Measurements from ENCODE around the gene ATRX.

ATRX gene

DNA sequence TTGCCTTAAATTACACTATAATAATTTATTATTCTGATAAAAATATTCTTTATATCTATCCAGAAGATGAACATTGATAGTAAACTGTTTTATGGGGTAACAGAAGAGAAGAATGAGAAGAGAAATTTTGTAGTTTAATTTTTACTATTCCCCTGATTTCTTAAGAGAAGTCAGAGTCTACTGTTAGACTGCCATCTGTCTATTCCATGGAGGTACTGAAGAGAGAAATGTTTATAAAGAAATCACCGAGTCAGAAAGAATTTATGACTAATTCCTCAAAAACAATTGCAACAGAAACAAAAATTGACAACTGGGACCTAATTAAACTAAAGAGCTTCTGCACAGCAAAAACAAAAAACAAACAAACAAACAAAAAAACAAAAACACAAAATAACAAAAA, 188.9 kb downstream of the ATRX start:
- CTCF ChIA-PET, result no interaction called here
- no peak for DNase-seq (ENCODE audit: extremely low spot score)
- TF ChIP-seq, protein P1, sequence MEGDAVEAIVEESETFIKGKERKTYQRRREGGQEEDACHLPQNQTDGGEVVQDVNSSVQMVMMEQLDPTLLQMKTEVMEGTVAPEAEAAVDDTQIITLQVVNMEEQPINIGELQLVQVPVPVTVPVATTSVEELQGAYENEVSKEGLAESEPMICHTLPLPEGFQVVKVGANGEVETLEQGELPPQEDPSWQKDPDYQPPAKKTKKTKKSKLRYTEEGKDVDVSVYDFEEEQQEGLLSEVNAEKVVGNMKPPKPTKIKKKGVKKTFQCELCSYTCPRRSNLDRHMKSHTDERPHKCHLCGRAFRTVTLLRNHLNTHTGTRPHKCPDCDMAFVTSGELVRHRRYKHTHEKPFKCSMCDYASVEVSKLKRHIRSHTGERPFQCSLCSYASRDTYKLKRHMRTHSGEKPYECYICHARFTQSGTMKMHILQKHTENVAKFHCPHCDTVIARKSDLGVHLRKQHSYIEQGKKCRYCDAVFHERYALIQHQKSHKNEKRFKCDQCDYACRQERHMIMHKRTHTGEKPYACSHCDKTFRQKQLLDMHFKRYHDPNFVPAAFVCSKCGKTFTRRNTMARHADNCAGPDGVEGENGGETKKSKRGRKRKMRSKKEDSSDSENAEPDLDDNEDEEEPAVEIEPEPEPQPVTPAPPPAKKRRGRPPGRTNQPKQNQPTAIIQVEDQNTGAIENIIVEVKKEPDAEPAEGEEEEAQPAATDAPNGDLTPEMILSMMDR (IDR thresholded peaks at IDR 0.05; ENCODE audit: control extremely low read depth, extremely low read depth, low read depth, missing control alignments), result no peak
- POLR2A ChIA-PET, result no interaction called here

DNA sequence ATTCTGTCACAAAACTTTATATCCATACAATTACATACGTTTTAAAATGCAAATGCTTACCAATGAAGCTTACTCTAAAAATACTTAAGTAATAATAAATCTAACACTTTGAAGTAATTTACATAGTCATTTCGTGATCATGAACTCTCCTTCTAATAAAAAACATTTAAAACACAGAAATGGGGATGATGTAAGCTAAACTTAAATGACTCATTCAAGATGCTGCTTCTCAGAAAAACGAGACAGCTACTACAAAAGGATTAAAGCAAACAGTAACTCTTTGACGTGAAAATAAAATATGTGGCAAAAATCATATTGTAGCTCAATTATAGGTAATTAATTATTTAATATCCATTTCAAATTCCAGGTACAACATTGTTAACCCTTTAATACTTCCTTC, 190.2 kb downstream of the ATRX start:
- POLR2A ChIA-PET, result no interaction called here
- CTCF ChIA-PET, result no interaction called here
- no peak for DNase-seq (ENCODE audit: extremely low spot score)
- TF ChIP-seq, protein P1 (IDR thresholded peaks at IDR 0.05; ENCODE audit: control extremely low read depth, extremely low read depth, low read depth, missing control alignments), result no peak

DNA sequence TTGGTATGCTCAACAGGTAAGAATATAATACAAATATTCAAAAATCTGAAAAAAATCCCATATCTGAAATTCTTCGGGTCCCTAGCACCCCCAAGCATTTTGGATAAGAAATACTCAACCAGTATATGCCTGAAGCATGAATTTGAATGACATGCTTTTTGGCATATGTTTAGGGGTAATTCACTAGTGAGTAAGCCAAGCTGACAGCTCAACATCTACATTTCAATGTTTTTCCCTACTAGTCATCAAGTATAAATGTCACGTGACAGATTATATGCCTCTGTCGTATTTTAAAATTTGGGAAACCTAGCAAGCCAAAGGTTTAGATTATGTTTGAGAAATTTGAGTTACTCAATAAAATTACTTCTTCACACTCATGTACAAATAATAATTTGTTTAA, 213.7 kb downstream of the ATRX start:
- POLR2A ChIA-PET, result no interaction called here
- no peak for DNase-seq (ENCODE audit: extremely low spot score)
- TF ChIP-seq, protein P1 (IDR thresholded peaks at IDR 0.05; ENCODE audit: control extremely low read depth, extremely low read depth, low read depth, missing control alignments), result no peak
- CTCF ChIA-PET, result no interaction called here

DNA sequence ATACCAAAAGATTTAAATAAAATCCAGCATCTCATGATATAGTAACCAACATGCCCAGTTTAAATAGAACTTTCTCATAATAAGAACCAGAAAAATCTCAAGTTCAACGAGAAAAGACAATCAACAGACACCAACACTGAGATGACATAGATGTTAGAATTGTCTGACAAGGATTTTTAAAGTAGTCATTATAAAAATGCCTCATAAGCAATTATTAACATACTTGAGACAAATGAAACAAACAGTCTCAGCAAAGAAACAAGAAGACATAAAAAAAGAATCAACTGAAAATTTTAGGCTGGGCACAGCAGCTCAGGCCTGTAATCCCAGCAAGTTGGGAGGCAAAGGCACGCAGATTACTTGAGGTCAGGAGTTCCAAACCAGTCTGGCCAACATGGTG, 220.7 kb downstream of the ATRX start:
- TF ChIP-seq, protein P1 (IDR thresholded peaks at IDR 0.05; ENCODE audit: control extremely low read depth, extremely low read depth, low read depth, missing control alignments), result no peak
- ChIA-PET POLR2A (no interaction called here), CTCF (no interaction called here)
- DNase-seq (ENCODE audit: extremely low spot score), result no peak

DNA sequence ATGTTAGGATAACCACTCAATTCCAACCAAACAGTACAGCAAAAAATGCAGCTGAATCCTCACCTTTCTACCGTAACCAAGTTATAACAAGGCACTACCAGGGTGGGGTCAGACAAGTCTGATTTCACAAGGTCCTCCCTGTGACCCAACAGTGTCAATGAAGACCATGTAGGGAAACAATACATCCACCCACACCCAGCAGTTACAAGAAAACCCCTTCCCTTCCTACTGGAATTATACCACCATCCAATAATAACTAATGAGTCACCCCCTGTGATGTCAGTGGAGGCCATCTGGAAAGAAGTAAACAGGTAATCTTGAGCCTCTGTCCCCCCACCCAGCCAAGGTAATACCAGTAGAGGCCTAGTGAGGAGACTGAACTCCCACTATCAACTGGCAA, 221.2 kb downstream of the ATRX start:
- DNase-seq (ENCODE audit: extremely low spot score), result no peak
- CTCF ChIA-PET, result no interaction called here
- TF ChIP-seq, protein P1 (IDR thresholded peaks at IDR 0.05; ENCODE audit: control extremely low read depth, extremely low read depth, low read depth, missing control alignments), result no peak
- POLR2A ChIA-PET, result no interaction called here

DNA sequence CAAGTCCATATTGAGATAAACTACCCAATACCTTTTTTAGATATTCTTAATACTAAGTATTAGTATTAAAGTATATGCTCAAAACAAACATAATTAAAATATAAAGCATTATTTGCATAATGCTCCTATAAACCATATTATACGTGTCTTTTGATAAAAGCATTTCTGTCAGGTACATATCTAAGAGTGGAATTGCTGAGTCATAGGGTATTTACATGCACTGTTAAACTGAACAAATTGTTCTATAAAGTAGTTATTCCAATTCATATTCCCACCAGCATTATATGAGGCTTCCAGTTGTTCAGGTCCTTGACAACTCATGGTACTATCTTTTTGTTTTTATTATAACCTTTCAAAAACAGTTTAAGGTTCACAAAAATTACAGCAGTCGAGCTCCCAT, 224.6 kb downstream of the ATRX start:
- POLR2A ChIA-PET, result no interaction called here
- DNase-seq (ENCODE audit: extremely low spot score), result no peak
- CTCF ChIA-PET, result no interaction called here
- TF ChIP-seq, protein P1 (IDR thresholded peaks at IDR 0.05; ENCODE audit: control extremely low read depth, extremely low read depth, low read depth, missing control alignments), result no peak

DNA sequence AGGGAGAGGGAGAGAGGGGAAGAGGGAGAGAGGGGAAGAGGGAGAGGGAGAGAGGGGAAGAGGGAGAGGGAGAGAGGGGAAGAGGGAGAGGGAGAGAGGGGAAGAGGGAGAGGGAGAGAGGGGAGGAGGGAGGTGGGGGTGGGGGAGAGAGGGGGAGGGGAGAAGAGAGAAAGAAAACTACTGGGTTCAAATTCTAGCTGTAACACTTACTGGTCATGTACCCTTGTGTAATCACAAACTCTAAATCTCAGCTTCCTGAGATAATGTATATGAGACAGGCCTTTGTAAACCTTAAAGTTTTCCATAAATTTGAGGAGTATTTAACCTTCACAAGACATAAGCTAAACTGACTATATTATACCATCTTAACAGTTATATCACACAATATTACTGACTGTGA, 229.7 kb downstream of the ATRX start:
- CTCF ChIA-PET, result no interaction called here
- no peak for DNase-seq (ENCODE audit: extremely low spot score)
- TF ChIP-seq, protein P1 (IDR thresholded peaks at IDR 0.05; ENCODE audit: control extremely low read depth, extremely low read depth, low read depth, missing control alignments), result no peak
- POLR2A ChIA-PET, result no interaction called here
